GM23338 (cell line): ENCODE data around the gene TRIM38. TPM values are rescaled to one million over a fixed set of nuclear protein-coding genes. Genes with fewer than 3 reads are reported as not detected.

Experiments used
- ATAC-seq: fragments of 200-7000 bp; cut with Tn5 transposase; 3 replicates; pipeline ENCODE4 v1.9.1; 2020
- DNase-seq: peaks from one replicate; pipeline ENCODE4 v3.0.0-alpha.2; 2015; ENCODE audit warnings: low spot score
- H2AFZ ChIP-seq: fragments of 200-600 bp; sonication (generic); 2 replicates; pipeline ENCODE4 v1.8.0; 2016; ENCODE audit warnings: antibody characterized with exemption, mild to moderate bottlenecking, moderate library complexity
- H3F3A ChIP-seq: fragments of 200-600 bp; sonication (generic); replicated peaks from 2 replicates; pipeline ENCODE4 v1.8.0; 2017; ENCODE audit warnings: antibody characterized with exemption, mixed run types, low read depth
- H3K27ac ChIP-seq: fragments of 200-600 bp; sonication (generic); 2 replicates; pipeline ENCODE4 v1.6.1; 2016; ENCODE audit warnings: low read depth
- H3K27me3 ChIP-seq: fragments of 200-600 bp; sonication (generic); 2 replicates; pipeline ENCODE4 v1.8.0; 2016; ENCODE audit warnings: mild to moderate bottlenecking, mixed run types, moderate library complexity; ENCODE audit not compliant: insufficient read depth
- H3K36me3 ChIP-seq: fragments of 200-600 bp; sonication (generic); 2 replicates; pipeline ENCODE4 v1.8.0; 2016; ENCODE audit warnings: mild to moderate bottlenecking; ENCODE audit not compliant: insufficient read depth
- H3K4me1 ChIP-seq: fragments of 200-600 bp; sonication (generic); 2 replicates; pipeline ENCODE4 v1.8.0; 2016; ENCODE audit warnings: mild to moderate bottlenecking, moderate library complexity; ENCODE audit not compliant: insufficient read depth
- H3K4me2 ChIP-seq: fragments of 200-600 bp; sonication (generic); 2 replicates; pipeline ENCODE4 v1.7.1; 2017; ENCODE audit warnings: mixed run types
- H3K4me3 ChIP-seq: fragments of 200-600 bp; sonication (generic); 2 replicates; pipeline ENCODE4 v1.6.1; 2016; ENCODE audit warnings: mixed run types
- H3K79me2 ChIP-seq: fragments of 200-600 bp; sonication (generic); replicated peaks from 2 replicates; pipeline ENCODE4 v1.8.0; 2017; ENCODE audit warnings: mild to moderate bottlenecking; ENCODE audit not compliant: insufficient read depth
- H3K9me2 ChIP-seq: fragments of 200-600 bp; sonication (generic); 2 replicates; pipeline ENCODE4 v1.8.0; 2017; ENCODE audit not compliant: insufficient read depth
- H4K20me1 ChIP-seq: fragments of 200-600 bp; sonication (generic); replicated peaks from 2 replicates; pipeline ENCODE4 v1.8.0; 2017; ENCODE audit warnings: mild to moderate bottlenecking; ENCODE audit not compliant: insufficient read depth
- H3K27ac Mint-ChIP-seq: 2 replicates; pipeline ENCODE4 v1.8.0; 2020; ENCODE audit warnings: inconsistent platforms, mild to moderate bottlenecking, moderate library complexity, mixed read lengths
- H3K27me3 Mint-ChIP-seq: 3 replicates; pipeline ENCODE4 v1.8.0; 2022; ENCODE audit warnings: low read depth, mild to moderate bottlenecking, moderate library complexity, mixed read lengths, inconsistent platforms; ENCODE audit not compliant: insufficient read depth, poor library complexity
- H3K36me3 Mint-ChIP-seq: 3 replicates; pipeline ENCODE4 v1.8.0; 2021; ENCODE audit warnings: low read depth, mild to moderate bottlenecking, inconsistent platforms, moderate library complexity, mixed read lengths
- H3K4me1 Mint-ChIP-seq: 3 replicates; pipeline ENCODE4 v1.8.0; 2020; ENCODE audit warnings: mild to moderate bottlenecking, inconsistent platforms, mixed read lengths
- H3K4me3 Mint-ChIP-seq: 3 replicates; pipeline ENCODE4 v1.8.0; 2021; ENCODE audit warnings: moderate library complexity, mild to moderate bottlenecking, inconsistent platforms, mixed read lengths
- H3K9me3 Mint-ChIP-seq: 3 replicates; pipeline ENCODE4 v1.8.0; 2020; ENCODE audit warnings: moderate library complexity, mild to moderate bottlenecking, inconsistent platforms, mixed read lengths
- JUNB ChIP-seq: IDR thresholded peaks from one replicate; pipeline ENCODE4 v1.6.1; 2016; ENCODE audit warnings: antibody characterized with exemption; ENCODE audit not compliant: unreplicated experiment
- ZNF331 ChIP-seq: fragments of 250-450 bp; sonication (Bioruptor Pico); IDR thresholded peaks from 2 replicates; pipeline ENCODE4 v1.5.0; 2020; ENCODE audit warnings: low read depth, mild to moderate bottlenecking, moderate library complexity
- polyA plus RNA-seq: library from polyadenylated mRNA; unstranded; fragments of >200 nt; fragmentation: Nextera tagmentation; extraction: Ambion mirVana; gene quantifications from 2 replicates; pipeline ENCODE4 v1.2.1, GENCODE V29; 2016
- total RNA-seq: library from RNA; depleted of rRNA; stranded (reverse); fragments of >200 nt; shearing (Covaris generic); gene quantifications from 2 replicates; pipeline ENCODE4 v1.2.3, GENCODE V29; 2014
- TF ChIP-seq, protein P1 (sequence below): IDR thresholded peaks from one replicate; pipeline ENCODE4 v1.6.1; 2018; ENCODE audit warnings: antibody characterized with exemption; ENCODE audit not compliant: unreplicated experiment
- TF ChIP-seq, protein P2 (sequence below), 2 experiments: fragments of 200-600 bp in 1 of 2; sonication (generic) in 1 of 2; conservative IDR thresholded peaks; 2 replicates each; pipeline versions ENCODE4 v1.5.1 to v1.6.1; 2016 to 2017; ENCODE audit warnings: antibody characterized with exemption in 2 of 2, low read depth in 2 of 2, mild to moderate bottlenecking in 2 of 2, moderate library complexity in 1 of 2
- TF ChIP-seq, protein P3 (sequence below): IDR thresholded peaks from 2 replicates; pipeline ENCODE4 v1.6.1; 2016; ENCODE audit warnings: antibody characterized with exemption

The TRIM38 gene
- total and polyA plus RNA-seq, 2 experiments from 2014 or later = 0.66 to 0.82 TPM

DNA sequence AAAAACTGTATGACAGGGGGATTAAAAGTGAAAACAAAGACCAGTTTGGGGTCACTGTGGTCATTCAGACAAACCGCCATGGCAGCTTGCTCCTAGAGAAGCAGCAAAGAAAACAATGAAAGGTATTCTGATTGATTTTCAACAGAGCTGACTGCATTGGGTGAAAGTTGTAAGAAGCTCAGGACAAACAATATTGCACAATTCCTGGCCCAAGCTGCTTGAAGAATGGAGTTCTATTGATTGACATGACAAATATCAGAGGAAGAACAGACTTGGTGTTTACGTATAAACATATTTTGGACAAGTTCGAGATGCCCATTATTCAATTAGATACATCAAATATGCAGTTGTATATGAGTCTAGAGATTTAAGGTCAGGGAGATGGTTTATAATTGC, 62.0 kb downstream of the TRIM38 start:
- no peaks in the 10 kb centered on the region for H3K36me3 Mint-ChIP-seq
- Histone ChIP-seq H3K4me1 (peaks cover 34% of the 10 kb centered on the region), H3K9me2 (no peaks in the 10 kb centered on the region), H3K4me2 (no peak overlapping the region), H2AFZ (no peak overlapping the region), H3K27ac (no peak overlapping the region), H3K27me3 (no peaks in the 10 kb centered on the region), H3F3A (peaks cover 12% of the 10 kb centered on the region; the same call in 1 of the 2 replicates), H3K36me3 (no peaks in the 10 kb centered on the region), H3K79me2 (no peaks in the 10 kb centered on the region), H3K4me3 (no peak overlapping the region), H4K20me1 (no peaks in the 10 kb centered on the region)
- ATAC-seq = no peak
- H3K4me3 Mint-ChIP-seq = no peak overlapping the region; the same call in 2 of the 3 replicates
- H3K27me3 Mint-ChIP-seq = peaks cover 39% of the 10 kb centered on the region
- TF ChIP-seq, protein P1, sequence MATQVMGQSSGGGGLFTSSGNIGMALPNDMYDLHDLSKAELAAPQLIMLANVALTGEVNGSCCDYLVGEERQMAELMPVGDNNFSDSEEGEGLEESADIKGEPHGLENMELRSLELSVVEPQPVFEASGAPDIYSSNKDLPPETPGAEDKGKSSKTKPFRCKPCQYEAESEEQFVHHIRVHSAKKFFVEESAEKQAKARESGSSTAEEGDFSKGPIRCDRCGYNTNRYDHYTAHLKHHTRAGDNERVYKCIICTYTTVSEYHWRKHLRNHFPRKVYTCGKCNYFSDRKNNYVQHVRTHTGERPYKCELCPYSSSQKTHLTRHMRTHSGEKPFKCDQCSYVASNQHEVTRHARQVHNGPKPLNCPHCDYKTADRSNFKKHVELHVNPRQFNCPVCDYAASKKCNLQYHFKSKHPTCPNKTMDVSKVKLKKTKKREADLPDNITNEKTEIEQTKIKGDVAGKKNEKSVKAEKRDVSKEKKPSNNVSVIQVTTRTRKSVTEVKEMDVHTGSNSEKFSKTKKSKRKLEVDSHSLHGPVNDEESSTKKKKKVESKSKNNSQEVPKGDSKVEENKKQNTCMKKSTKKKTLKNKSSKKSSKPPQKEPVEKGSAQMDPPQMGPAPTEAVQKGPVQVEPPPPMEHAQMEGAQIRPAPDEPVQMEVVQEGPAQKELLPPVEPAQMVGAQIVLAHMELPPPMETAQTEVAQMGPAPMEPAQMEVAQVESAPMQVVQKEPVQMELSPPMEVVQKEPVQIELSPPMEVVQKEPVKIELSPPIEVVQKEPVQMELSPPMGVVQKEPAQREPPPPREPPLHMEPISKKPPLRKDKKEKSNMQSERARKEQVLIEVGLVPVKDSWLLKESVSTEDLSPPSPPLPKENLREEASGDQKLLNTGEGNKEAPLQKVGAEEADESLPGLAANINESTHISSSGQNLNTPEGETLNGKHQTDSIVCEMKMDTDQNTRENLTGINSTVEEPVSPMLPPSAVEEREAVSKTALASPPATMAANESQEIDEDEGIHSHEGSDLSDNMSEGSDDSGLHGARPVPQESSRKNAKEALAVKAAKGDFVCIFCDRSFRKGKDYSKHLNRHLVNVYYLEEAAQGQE = no peak
- TF ChIP-seq JUNB = no peak
- H3K9me3 Mint-ChIP-seq = peaks cover 4% of the 10 kb centered on the region; the same call in 1 of the 3 replicates
- no peak for DNase-seq
- H3K4me1 Mint-ChIP-seq = peaks cover 65% of the 10 kb centered on the region
- peak overlapping the region; percentile 99 for H3K27ac Mint-ChIP-seq

DNA sequence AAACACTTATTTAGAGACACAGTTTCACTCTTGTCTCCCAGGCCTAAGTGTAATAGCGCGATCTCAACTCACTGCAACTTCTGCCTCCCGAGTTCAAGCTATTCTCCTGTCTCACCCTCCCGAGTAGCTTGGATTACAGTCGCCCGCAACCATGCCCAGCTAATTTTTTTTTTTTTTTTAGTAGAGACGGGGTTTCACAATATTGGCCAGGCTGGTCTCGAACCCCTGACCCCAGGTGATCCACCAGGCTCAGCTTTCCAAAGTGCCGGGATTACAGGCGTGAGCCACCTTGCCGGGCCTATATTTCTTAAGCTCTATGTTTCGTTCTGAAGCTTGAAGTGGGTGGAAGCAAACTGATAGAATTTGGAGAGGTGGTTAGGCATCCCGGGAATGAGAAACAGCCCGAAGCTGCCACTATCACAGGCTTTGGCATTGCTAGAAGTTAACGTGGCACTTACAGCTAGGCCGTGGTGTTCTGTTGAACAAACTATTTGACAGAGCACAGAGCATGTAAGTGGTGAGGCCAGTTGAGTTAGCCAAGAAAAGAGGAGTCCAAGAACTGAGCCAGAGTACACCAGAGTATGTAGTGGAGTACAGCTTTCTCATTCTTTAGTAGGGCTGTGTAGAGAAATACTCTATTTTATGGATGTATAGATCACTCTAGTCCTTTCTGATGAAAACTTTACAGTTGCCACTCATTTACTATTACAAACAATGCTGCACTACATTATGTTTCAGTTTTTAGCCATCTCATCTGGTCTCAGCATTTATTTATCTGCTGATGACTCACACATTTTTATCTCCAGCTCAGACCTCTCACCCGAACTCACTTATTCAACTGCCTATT, 62.7 kb downstream of the TRIM38 start:
- Histone ChIP-seq H3K36me3 (no peaks in the 10 kb centered on the region), H3K4me3 (peak overlapping the region; percentile 80), H3K79me2 (no peaks in the 10 kb centered on the region), H3F3A (peaks cover 12% of the 10 kb centered on the region; the same call in 1 of the 2 replicates), H3K4me1 (peaks cover 40% of the 10 kb centered on the region), H3K9me2 (no peaks in the 10 kb centered on the region), H3K27me3 (no peaks in the 10 kb centered on the region), H3K4me2 (peak overlapping the region; percentile 91), H3K27ac (peak overlapping the region; percentile 12), H4K20me1 (no peaks in the 10 kb centered on the region), H2AFZ (no peak overlapping the region)
- DNase-seq = no peak
- no peak for ATAC-seq
- Mint-ChIP-seq H3K4me1 (peaks cover 70% of the 10 kb centered on the region), H3K27me3 (peaks cover 42% of the 10 kb centered on the region), H3K9me3 (peaks cover 4% of the 10 kb centered on the region; the same call in 1 of the 3 replicates), H3K27ac (peak overlapping the region; percentile 99), H3K36me3 (no peaks in the 10 kb centered on the region), H3K4me3 (peak overlapping the region; percentile 92)
- TF ChIP-seq, protein P2, sequence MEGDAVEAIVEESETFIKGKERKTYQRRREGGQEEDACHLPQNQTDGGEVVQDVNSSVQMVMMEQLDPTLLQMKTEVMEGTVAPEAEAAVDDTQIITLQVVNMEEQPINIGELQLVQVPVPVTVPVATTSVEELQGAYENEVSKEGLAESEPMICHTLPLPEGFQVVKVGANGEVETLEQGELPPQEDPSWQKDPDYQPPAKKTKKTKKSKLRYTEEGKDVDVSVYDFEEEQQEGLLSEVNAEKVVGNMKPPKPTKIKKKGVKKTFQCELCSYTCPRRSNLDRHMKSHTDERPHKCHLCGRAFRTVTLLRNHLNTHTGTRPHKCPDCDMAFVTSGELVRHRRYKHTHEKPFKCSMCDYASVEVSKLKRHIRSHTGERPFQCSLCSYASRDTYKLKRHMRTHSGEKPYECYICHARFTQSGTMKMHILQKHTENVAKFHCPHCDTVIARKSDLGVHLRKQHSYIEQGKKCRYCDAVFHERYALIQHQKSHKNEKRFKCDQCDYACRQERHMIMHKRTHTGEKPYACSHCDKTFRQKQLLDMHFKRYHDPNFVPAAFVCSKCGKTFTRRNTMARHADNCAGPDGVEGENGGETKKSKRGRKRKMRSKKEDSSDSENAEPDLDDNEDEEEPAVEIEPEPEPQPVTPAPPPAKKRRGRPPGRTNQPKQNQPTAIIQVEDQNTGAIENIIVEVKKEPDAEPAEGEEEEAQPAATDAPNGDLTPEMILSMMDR (conservative IDR thresholded peaks at IDR 0.05; ENCODE audit: low read depth in 2 of 2) = no peak
- TF ChIP-seq, protein P3, sequence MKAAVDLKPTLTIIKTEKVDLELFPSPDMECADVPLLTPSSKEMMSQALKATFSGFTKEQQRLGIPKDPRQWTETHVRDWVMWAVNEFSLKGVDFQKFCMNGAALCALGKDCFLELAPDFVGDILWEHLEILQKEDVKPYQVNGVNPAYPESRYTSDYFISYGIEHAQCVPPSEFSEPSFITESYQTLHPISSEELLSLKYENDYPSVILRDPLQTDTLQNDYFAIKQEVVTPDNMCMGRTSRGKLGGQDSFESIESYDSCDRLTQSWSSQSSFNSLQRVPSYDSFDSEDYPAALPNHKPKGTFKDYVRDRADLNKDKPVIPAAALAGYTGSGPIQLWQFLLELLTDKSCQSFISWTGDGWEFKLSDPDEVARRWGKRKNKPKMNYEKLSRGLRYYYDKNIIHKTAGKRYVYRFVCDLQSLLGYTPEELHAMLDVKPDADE = no peak
- no peak for TF ChIP-seq ZNF331 (CRISPR knock-in tag)
- TF ChIP-seq, protein P1 = no peak
